IMR-90 (cell line): Measurements from ENCODE around the gene IGF2R.

Source experiments
- BHLHE40 ChIP-seq: fragments of 150-350 bp; IDR thresholded peaks from 2 replicates; pipeline ENCODE4 v1.6.1; 2016; ENCODE audit warnings: mild to moderate bottlenecking, low read depth, low read length
- CEBPB ChIP-seq: IDR thresholded peaks from 2 replicates; pipeline ENCODE4 v1.6.1; 2012; ENCODE audit warnings: low read depth, low read length, improper control_type of control experiment
- MAFK ChIP-seq: IDR thresholded peaks from 2 replicates; pipeline ENCODE4 v1.6.1; 2012; ENCODE audit warnings: low read depth, low read length, improper control_type of control experiment
- MAZ ChIP-seq: IDR thresholded peaks from 2 replicates; pipeline ENCODE4 v1.6.1; 2012; ENCODE audit warnings: low read depth, mild to moderate bottlenecking, low read length, improper control_type of control experiment, moderate library complexity, borderline replicate concordance
- MXI1 ChIP-seq: IDR thresholded peaks from 2 replicates; pipeline ENCODE4 v1.6.1; 2012; ENCODE audit warnings: low read depth, mild to moderate bottlenecking, low read length, moderate library complexity, borderline replicate concordance
- NFE2L2 ChIP-seq: fragments of 150-350 bp; IDR thresholded peaks from 2 replicates; pipeline ENCODE4 v1.6.1; 2016; ENCODE audit warnings: low read depth, mild to moderate bottlenecking, low read length
- POLR2A ChIP-seq: IDR thresholded peaks from 2 replicates; pipeline ENCODE4 v1.6.1; 2012; ENCODE audit warnings: mild to moderate bottlenecking, low read depth, low read length
- RAD21 ChIP-seq: IDR thresholded peaks from 2 replicates; pipeline ENCODE4 v1.6.1; 2012; ENCODE audit warnings: low read length, improper control_type of control experiment
- RCOR1 ChIP-seq: IDR thresholded peaks from 2 replicates; pipeline ENCODE4 v1.6.1; 2012; ENCODE audit warnings: mild to moderate bottlenecking, low read length, improper control_type of control experiment; ENCODE audit not compliant: insufficient replicate concordance
- RFX5 ChIP-seq: IDR thresholded peaks from 2 replicates; pipeline ENCODE4 v1.8.0; 2012; ENCODE audit warnings: low read depth, mild to moderate bottlenecking, low read length, moderate library complexity
- SMC3 ChIP-seq: fragments of 150-350 bp; IDR thresholded peaks from 2 replicates; pipeline ENCODE4 v1.6.1; 2016; ENCODE audit warnings: low read depth, mild to moderate bottlenecking, antibody characterized with exemption, low read length, moderate library complexity
- TF ChIP-seq, protein P1 (sequence below): conservative IDR thresholded peaks from 2 replicates; pipeline ENCODE4 v1.5.1; 2012; ENCODE audit warnings: mild to moderate bottlenecking, low read depth, low read length, improper control_type of control experiment
- TF ChIP-seq, protein P2 (sequence below): fragments of 150-350 bp; IDR thresholded peaks from 2 replicates; pipeline ENCODE4 v1.6.1; 2016; ENCODE audit warnings: low read depth, mild to moderate bottlenecking, low read length, moderate library complexity, borderline replicate concordance
- TF ChIP-seq, protein P3 (sequence below): fragments of 150-350 bp; IDR thresholded peaks from 2 replicates; pipeline ENCODE4 v1.6.1; 2017; ENCODE audit warnings: mild to moderate bottlenecking, antibody characterized with exemption, low read length, low read depth

DNA sequence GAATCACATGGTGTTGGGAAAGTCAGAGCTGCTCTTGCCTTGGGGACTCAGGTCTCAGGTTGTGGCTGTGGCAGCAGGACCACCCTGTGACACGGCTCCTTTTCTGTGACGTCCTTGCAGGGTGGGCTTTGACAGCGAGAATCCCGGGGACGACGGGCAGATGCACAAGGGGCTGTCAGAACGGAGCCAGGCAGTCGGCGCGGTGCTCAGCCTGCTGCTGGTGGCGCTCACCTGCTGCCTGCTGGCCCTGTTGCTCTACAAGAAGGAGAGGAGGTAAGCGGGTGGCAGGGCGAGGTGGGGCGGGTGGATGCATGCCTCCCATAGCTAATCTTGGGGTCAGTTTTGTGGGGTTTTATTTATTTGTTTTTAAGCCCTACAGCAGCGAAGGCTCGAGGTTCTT is 133.5 kb downstream of the IGF2R start:
- TF ChIP-seq POLR2A = no peak
- TF ChIP-seq RAD21 = no peak
- no peak for TF ChIP-seq RFX5
- TF ChIP-seq, protein P1, sequence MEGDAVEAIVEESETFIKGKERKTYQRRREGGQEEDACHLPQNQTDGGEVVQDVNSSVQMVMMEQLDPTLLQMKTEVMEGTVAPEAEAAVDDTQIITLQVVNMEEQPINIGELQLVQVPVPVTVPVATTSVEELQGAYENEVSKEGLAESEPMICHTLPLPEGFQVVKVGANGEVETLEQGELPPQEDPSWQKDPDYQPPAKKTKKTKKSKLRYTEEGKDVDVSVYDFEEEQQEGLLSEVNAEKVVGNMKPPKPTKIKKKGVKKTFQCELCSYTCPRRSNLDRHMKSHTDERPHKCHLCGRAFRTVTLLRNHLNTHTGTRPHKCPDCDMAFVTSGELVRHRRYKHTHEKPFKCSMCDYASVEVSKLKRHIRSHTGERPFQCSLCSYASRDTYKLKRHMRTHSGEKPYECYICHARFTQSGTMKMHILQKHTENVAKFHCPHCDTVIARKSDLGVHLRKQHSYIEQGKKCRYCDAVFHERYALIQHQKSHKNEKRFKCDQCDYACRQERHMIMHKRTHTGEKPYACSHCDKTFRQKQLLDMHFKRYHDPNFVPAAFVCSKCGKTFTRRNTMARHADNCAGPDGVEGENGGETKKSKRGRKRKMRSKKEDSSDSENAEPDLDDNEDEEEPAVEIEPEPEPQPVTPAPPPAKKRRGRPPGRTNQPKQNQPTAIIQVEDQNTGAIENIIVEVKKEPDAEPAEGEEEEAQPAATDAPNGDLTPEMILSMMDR = no peak
- TF ChIP-seq, protein P2, sequence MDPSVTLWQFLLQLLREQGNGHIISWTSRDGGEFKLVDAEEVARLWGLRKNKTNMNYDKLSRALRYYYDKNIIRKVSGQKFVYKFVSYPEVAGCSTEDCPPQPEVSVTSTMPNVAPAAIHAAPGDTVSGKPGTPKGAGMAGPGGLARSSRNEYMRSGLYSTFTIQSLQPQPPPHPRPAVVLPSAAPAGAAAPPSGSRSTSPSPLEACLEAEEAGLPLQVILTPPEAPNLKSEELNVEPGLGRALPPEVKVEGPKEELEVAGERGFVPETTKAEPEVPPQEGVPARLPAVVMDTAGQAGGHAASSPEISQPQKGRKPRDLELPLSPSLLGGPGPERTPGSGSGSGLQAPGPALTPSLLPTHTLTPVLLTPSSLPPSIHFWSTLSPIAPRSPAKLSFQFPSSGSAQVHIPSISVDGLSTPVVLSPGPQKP = no peak
- TF ChIP-seq MAZ = no peak
- no peak for TF ChIP-seq MXI1
- TF ChIP-seq, protein P3, sequence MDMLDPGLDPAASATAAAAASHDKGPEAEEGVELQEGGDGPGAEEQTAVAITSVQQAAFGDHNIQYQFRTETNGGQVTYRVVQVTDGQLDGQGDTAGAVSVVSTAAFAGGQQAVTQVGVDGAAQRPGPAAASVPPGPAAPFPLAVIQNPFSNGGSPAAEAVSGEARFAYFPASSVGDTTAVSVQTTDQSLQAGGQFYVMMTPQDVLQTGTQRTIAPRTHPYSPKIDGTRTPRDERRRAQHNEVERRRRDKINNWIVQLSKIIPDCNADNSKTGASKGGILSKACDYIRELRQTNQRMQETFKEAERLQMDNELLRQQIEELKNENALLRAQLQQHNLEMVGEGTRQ = no peak
- TF ChIP-seq SMC3 = no peak
- no peak for TF ChIP-seq RCOR1
- TF ChIP-seq CEBPB = no peak
- TF ChIP-seq BHLHE40 = no peak
- TF ChIP-seq MAFK = no peak
- no peak for TF ChIP-seq NFE2L2
